Loucy (cell line): ENCODE results near the gene RIPOR3.
"Not testable (repeated sequence)": the region's sequence is repeated elsewhere in the genome, so short reads cannot be mapped to it uniquely, and the experiment has no call there.

Experiments
- H2AFZ ChIP-seq: fragments of 200-600 bp; sonication (generic); 2 replicates; pipeline ENCODE4 v1.6.0; 2016; ENCODE audit warnings: antibody characterized with exemption, mild to moderate bottlenecking, low read length, moderate library complexity
- H3F3A ChIP-seq: fragments of 200-600 bp; 2 replicates; pipeline ENCODE4 v1.6.0; 2016; ENCODE audit warnings: antibody characterized with exemption, low read depth, mild to moderate bottlenecking
- H3K27me3 ChIP-seq: fragments of 200-600 bp; sonication (generic); 2 replicates; pipeline ENCODE4 v1.6.1; 2014; ENCODE audit warnings: low read length, mild to moderate bottlenecking; ENCODE audit not compliant: insufficient read depth, poor library complexity, severe bottlenecking
- H3K36me3 ChIP-seq: fragments of 200-600 bp; sonication (generic); 2 replicates; pipeline ENCODE4 v1.6.1; 2016; ENCODE audit warnings: low read length; ENCODE audit not compliant: insufficient read depth
- H3K4me1 ChIP-seq: fragments of 200-600 bp; sonication (generic); 2 replicates; pipeline ENCODE4 v1.5.1; 2014; ENCODE audit warnings: low read length, mild to moderate bottlenecking; ENCODE audit not compliant: insufficient read depth, poor library complexity, severe bottlenecking
- H3K4me2 ChIP-seq: fragments of 200-600 bp; sonication (generic); 2 replicates; pipeline ENCODE4 v1.6.0; 2014; ENCODE audit warnings: antibody characterized with exemption, low read length, low read depth, mild to moderate bottlenecking; ENCODE audit not compliant: poor library complexity, severe bottlenecking
- H3K4me3 ChIP-seq: fragments of 200-600 bp; sonication (generic); 2 replicates; pipeline ENCODE4 v1.5.1; 2014; ENCODE audit warnings: low read length, mild to moderate bottlenecking, mixed read lengths; ENCODE audit not compliant: poor library complexity, severe bottlenecking
- H3K79me2 ChIP-seq: fragments of 200-600 bp; sonication (generic); 2 replicates; pipeline ENCODE4 v1.6.1; 2014; ENCODE audit warnings: low read length; ENCODE audit not compliant: insufficient read depth
- H3K9ac ChIP-seq: fragments of 200-600 bp; sonication (generic); 2 replicates; pipeline ENCODE4 v1.6.0; 2014; ENCODE audit warnings: mild to moderate bottlenecking, low read depth, low read length, moderate library complexity; ENCODE audit not compliant: poor library complexity, severe bottlenecking
- H3K9me2 ChIP-seq: fragments of 200-600 bp; sonication (generic); replicated peaks from 2 replicates; pipeline ENCODE4 v1.6.1; 2016; ENCODE audit warnings: low read depth, low read length, mixed read lengths
- H3K9me3 ChIP-seq: fragments of 200-600 bp; sonication (generic); 2 replicates; pipeline ENCODE4 v1.6.1; 2014; ENCODE audit warnings: mild to moderate bottlenecking, antibody characterized with exemption, low read length, low read depth; ENCODE audit not compliant: insufficient read depth
- H4K20me1 ChIP-seq: fragments of 200-600 bp; sonication (generic); 2 replicates; pipeline ENCODE4 v1.6.0; 2014; ENCODE audit warnings: antibody characterized with exemption, low read length, mild to moderate bottlenecking; ENCODE audit not compliant: insufficient read depth, poor library complexity, severe bottlenecking
- CTCF ChIP-seq: fragments of 200-600 bp; sonication (generic); conservative IDR thresholded peaks from 2 replicates; pipeline ENCODE4 v1.5.1; 2014; ENCODE audit warnings: mild to moderate bottlenecking, antibody characterized with exemption, low read length
- EZH2phosphoT487 ChIP-seq: fragments of 200-600 bp; IDR thresholded peaks from 2 replicates; pipeline ENCODE4 v1.6.1; 2018; ENCODE audit warnings: antibody characterized with exemption, mild to moderate bottlenecking, moderate library complexity, borderline replicate concordance

Gene RIPOR3

GRCh38 chr20:50673146-50673465, 18.2 kb downstream of the RIPOR3 start:
- no peaks in the 10 kb centered on the region for H3K9me3 ChIP-seq
- H3F3A ChIP-seq: no peaks in the 10 kb centered on the region

GRCh38 chr20:50672400-50673145, 18.8 kb downstream of the RIPOR3 start:
- H3K4me2 ChIP-seq: no peak overlapping the region
- no peaks in the 10 kb centered on the region for H4K20me1 ChIP-seq
- no peaks in the 10 kb centered on the region for H3F3A ChIP-seq
- H3K79me2 ChIP-seq: no peaks in the 10 kb centered on the region
- H3K9me2 ChIP-seq: no peaks in the 10 kb centered on the region
- TF ChIP-seq CTCF: no peak
- H2AFZ ChIP-seq: no peak overlapping the region
- H3K36me3 ChIP-seq: no peaks in the 10 kb centered on the region
- no peaks in the 10 kb centered on the region for H3K4me1 ChIP-seq
- no peak overlapping the region for H3K9ac ChIP-seq
- no peaks in the 10 kb centered on the region for H3K27me3 ChIP-seq
- H3K4me3 ChIP-seq: no peak overlapping the region
- no peaks in the 10 kb centered on the region for H3K9me3 ChIP-seq

More at GRCh38 chr20:50673146-50673465, 18.2 kb downstream of the RIPOR3 start:
- TF ChIP-seq CTCF: no peak
- TF ChIP-seq EZH2phosphoT487: no peak
- Histone ChIP-seq H3K36me3 (no peaks in the 10 kb centered on the region), H3K9ac (no peak overlapping the region), H3K27me3 (no peaks in the 10 kb centered on the region), H3K9me2 (no peaks in the 10 kb centered on the region), H3K4me3 (no peak overlapping the region), H3K79me2 (no peaks in the 10 kb centered on the region), H2AFZ (no peak overlapping the region), H3K4me1 (no peaks in the 10 kb centered on the region), H3K4me2 (no peak overlapping the region), H4K20me1 (no peaks in the 10 kb centered on the region)

- Histone ChIP-seq H3K4me2 (no peak overlapping the region), H3K27me3 (no peaks in the 10 kb centered on the region), H3K36me3 (no peaks in the 10 kb centered on the region), H4K20me1 (no peaks in the 10 kb centered on the region), H3K9ac (no peak overlapping the region), H3K4me3 (no peak overlapping the region), H3K9me2 (no peaks in the 10 kb centered on the region), H3K79me2 (no peaks in the 10 kb centered on the region), H3K9me3 (no peaks in the 10 kb centered on the region), H2AFZ (no peak overlapping the region), H3K4me1 (no peaks in the 10 kb centered on the region), H3F3A (no peaks in the 10 kb centered on the region)
- TF ChIP-seq EZH2phosphoT487: no peak
- no peak for TF ChIP-seq CTCF
Measured at GRCh38 chr20:50671626-50672025, 19.7 kb downstream of the RIPOR3 start.

GRCh38 chr20:50671010-50671409, 20.3 kb downstream of the RIPOR3 start:
- H3K9ac ChIP-seq, H3K4me1 ChIP-seq, H3K27me3 ChIP-seq: not testable (repeated sequence)

More at GRCh38 chr20:50671010-50671409, 20.3 kb downstream of the RIPOR3 start:
- H3K9me3 ChIP-seq, H4K20me1 ChIP-seq, H3K4me2 ChIP-seq, H3F3A ChIP-seq, H3K4me3 ChIP-seq, H3K9me2 ChIP-seq, H2AFZ ChIP-seq, H3K79me2 ChIP-seq, H3K36me3 ChIP-seq: not testable (repeated sequence)
